ENCODE measurements around the gene SMIM7.
A peak's percentile ranks its signal among the peaks of the same experiment; 100 is the strongest.

SMIM7 gene

DNA sequence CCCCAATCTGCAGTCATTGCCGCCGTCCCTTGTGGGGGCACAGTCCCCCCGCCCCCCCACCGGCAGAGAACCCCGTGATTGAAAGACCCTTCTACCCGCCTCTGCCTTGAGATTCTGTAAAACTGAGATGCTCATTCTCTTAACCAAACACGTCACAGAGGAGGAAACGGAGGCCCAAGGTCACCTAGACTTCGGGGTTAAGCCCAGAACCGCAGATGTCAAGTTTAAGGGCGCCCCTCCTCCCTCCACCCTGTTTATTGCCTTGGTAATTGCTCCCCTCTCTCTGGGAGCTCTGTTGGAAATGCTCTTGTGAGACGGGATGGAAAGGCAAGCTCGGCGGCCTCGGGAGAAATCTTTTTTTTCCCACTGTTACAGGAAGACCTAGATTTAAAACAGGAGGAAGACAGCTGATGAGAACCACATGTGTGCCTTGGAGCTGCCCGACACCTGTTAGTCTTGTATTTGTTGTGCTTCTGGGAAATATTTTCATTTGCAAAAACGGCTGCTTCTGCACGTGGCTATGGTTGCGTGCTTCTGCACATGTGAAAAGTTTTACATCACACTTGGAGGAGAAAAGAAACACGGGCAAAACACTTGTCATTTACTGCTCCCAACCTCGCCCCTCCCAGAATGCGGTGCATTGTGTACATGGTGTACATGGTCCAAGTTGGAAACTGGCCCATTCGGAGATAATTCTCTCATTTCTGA, 30.8 kb downstream of the SMIM7 start:
- Histone ChIP-seq H4K20me1 (peaks cover 37 to 79% (median 40%) of the 10 kb centered on the region in 11 experiments), H3K36me3 (peaks cover 53 to 67% (median 61%) of the 10 kb centered on the region in 11 experiments), H3K9me3 (replicated peaks in 1 of 11) (peaks cover 8 to 24% (median 18%) of the 10 kb centered on the region in 11 experiments; a peak in 17 of 22 replicates), H3K4me2 (peak overlapping the region; percentile 82 to 97 (median 91)), H3K27ac (peak overlapping the region; percentile 72 to 96 (median 90); a peak in 21 of 22 replicates), H3K27me3 (no peaks in the 10 kb centered on the region), H3K9ac (peak overlapping the region; percentile 85 to 98 (median 97)), H3K4me3 (peak overlapping the region; percentile 79 to 100 (median 98)), H3K4me1 (peaks cover 27 to 33% (median 29%) of the 10 kb centered on the region in 10 experiments)
- TF ChIP-seq Cebpa-rat (IDR thresholded peaks at IDR 0.05) = no peak

DNA sequence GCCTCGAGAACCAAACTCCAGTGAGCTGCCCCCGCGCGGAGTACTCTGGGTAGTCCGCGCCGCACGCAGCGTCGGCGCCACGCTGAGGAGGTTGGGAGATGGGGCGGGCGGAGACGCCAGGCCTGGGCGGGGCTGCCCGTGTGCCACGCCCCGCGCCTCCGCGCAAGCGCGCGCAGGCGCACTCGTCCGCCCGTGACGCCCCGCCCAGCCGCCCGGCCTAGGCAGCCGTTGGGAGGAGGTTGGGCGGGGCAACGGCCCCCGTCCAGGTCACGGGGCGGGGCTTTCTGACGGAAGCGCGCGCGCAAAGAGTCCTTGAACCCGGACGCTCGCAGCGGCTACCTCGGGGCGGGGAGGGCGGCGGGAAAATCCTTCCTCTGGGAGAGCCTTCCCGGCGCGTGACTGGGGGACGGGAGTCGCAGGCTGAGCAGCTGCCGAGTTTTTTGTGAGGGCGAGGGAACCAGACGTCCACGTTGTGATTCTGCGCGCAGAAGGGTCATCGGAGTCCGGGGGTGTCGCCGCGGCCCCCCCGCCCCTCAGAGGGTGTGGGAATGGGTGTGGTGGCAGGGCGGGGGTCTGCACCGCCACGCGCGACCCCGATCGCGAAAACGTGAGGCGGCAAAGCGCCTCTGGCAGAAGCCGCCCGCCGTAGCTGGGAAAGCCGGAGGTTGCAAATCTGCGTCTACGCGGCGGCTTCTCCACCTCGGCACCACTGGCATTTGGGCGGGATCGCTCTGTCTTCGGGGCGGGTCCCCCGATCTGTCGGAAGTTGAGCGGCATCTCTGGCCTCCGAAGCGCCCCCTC, 31.6 kb downstream of the SMIM7 start, which contains the start of gene MED26:
TSS of gene MED26 (minus strand) at position 22 of the 801 bp plus-strand sequence. CDS start 261 bp downstream, outside the sequence.
- TF ChIP-seq Cebpa-rat (IDR thresholded peaks at IDR 0.05) = no peak
- peaks cover 8 to 24% (median 18%) of the 10 kb centered on the region in 11 experiments; a peak in 17 of 22 replicates for H3K9me3 ChIP-seq (replicated peaks in 1 of 11)
- H3K4me2 ChIP-seq = peak within 1 kb of the TSS; percentile 91 to 97 (median 96)
- H3K27ac ChIP-seq = peak within 1 kb of the TSS; percentile 82 to 96 (median 90)
- peak within 1 kb of the TSS; percentile 79 to 100 (median 98) for H3K4me3 ChIP-seq
- peaks cover 40 to 79% (median 44%) of the 10 kb centered on the region in 11 experiments for H4K20me1 ChIP-seq
- no peaks in the 10 kb centered on the region for H3K27me3 ChIP-seq
- H3K9ac ChIP-seq = peak within 1 kb of the TSS; percentile 94 to 99 (median 97)
- peaks cover 27 to 33% (median 29%) of the 10 kb centered on the region in 10 experiments for H3K4me1 ChIP-seq
- peaks cover 53 to 67% (median 61%) of the 10 kb centered on the region in 11 experiments for H3K36me3 ChIP-seq

DNA sequence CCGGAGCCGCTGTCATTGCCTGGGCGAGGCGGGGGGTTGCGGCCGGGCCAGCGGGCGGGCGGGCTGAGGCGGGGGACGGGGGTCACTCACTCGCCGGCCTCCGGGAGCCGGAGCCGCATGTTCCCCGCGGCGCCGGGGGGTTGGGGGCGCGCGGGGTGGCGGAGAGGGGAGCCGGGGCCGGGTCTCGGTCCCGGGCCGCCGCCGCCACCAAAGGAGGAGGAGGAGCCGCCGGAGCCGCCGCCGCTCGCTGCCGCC, 32.1 kb downstream of the SMIM7 start:
- TF ChIP-seq Cebpa-rat (IDR thresholded peaks at IDR 0.05) = no peak
- Histone ChIP-seq H4K20me1 (peaks cover 45 to 82% (median 49%) of the 10 kb centered on the region in 11 experiments), H3K27me3 (no peaks in the 10 kb centered on the region), H3K4me3 (peak overlapping the region; percentile 79 to 100 (median 98)), H3K27ac (peak overlapping the region; percentile 82 to 96 (median 89)), H3K9me3 (replicated peaks in 1 of 11) (peaks cover 8 to 21% (median 16%) of the 10 kb centered on the region in 11 experiments; a peak in 17 of 22 replicates), H3K4me1 (peaks cover 27 to 33% (median 29%) of the 10 kb centered on the region in 10 experiments), H3K36me3 (peaks cover 53 to 67% (median 60%) of the 10 kb centered on the region in 11 experiments), H3K4me2 (peak overlapping the region; percentile 81 to 97 (median 93)), H3K9ac (peak overlapping the region; percentile 94 to 99 (median 97))

DNA sequence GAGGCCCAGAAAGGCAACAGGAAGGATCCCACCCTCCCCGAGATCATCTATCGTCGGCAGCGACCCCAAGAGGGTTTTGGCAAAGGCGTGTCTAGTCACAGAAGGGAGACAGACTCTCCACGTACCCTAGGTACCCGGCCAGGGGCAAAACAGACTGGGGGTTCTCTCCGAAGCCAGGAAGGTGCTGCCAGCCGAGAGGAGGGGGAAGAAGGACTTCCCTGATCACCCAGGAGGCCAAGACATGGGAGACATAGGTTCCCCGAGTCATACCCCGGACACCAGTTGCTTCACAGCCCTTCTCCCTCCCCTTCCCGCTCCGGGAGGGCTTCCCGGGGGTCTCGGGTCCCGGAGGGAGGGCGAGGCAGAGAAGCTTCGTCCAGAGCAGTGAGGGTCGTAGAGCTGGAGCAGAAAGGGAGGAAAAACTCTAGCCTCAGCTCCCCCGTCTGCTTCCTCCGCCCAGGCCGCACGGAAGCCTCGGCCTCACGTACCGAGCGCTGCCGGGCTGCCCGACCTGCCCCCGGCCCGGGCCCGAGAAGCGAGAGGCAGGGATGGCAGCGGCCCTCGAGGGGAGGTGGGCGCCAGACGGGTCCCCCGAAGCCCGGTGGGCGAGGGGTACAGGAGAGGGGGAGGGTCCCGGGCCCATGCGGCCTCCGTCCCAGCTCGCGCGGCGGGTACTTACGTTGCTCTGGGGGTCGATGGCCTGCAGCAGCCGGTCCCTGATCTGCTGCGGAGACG, 32.6 kb downstream of the SMIM7 start:
- Histone ChIP-seq H3K27ac (peak overlapping the region; percentile 82 to 96 (median 89)), H3K27me3 (no peaks in the 10 kb centered on the region), H3K4me2 (peak overlapping the region; percentile 81 to 97 (median 93)), H4K20me1 (peaks cover 50 to 87% (median 54%) of the 10 kb centered on the region in 11 experiments), H3K36me3 (peaks cover 50 to 67% (median 60%) of the 10 kb centered on the region in 11 experiments), H3K4me1 (peaks cover 27 to 33% (median 29%) of the 10 kb centered on the region in 10 experiments), H3K4me3 (peak overlapping the region; percentile 79 to 100 (median 98)), H3K9ac (peak overlapping the region; percentile 94 to 99 (median 97)), H3K9me3 (replicated peaks in 1 of 11) (peaks cover 8 to 16% (median 12%) of the 10 kb centered on the region in 11 experiments; a peak in 17 of 22 replicates)
- TF ChIP-seq Cebpa-rat (IDR thresholded peaks at IDR 0.05) = no peak

DNA sequence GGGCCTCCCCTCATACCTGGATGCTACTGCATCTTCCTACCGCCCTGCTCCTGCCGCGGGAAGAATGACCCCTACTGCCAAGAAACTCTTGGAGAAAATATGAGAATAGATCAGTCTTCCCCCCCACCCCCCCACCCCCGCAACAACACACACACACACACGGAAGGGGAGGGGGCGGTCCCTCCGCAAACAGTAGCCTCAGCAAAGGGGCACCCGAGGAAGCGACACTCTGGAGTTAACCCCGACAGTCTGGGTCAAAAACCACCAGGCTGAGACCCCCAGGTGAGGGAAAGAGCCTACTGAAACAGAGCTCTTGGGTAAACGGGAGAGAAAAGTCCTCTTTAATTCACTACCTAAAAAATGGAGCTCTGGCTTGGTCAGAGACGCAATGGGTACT, 33.1 kb downstream of the SMIM7 start:
- Histone ChIP-seq H3K9me3 (replicated peaks in 1 of 11) (peaks cover 6 to 10% (median 8%) of the 10 kb centered on the region in 11 experiments; a peak in 17 of 22 replicates), H3K27me3 (no peaks in the 10 kb centered on the region), H4K20me1 (peaks cover 55 to 90% (median 60%) of the 10 kb centered on the region in 11 experiments), H3K36me3 (peaks cover 46 to 66% (median 56%) of the 10 kb centered on the region in 11 experiments), H3K27ac (peak overlapping the region; percentile 82 to 96 (median 89)), H3K9ac (peak overlapping the region; percentile 94 to 99 (median 97)), H3K4me3 (peak overlapping the region; percentile 79 to 100 (median 98)), H3K4me2 (peak overlapping the region; percentile 81 to 97 (median 93)), H3K4me1 (peaks cover 27 to 33% (median 29%) of the 10 kb centered on the region in 10 experiments)
- no peak for TF ChIP-seq Cebpa-rat (IDR thresholded peaks at IDR 0.05)

DNA sequence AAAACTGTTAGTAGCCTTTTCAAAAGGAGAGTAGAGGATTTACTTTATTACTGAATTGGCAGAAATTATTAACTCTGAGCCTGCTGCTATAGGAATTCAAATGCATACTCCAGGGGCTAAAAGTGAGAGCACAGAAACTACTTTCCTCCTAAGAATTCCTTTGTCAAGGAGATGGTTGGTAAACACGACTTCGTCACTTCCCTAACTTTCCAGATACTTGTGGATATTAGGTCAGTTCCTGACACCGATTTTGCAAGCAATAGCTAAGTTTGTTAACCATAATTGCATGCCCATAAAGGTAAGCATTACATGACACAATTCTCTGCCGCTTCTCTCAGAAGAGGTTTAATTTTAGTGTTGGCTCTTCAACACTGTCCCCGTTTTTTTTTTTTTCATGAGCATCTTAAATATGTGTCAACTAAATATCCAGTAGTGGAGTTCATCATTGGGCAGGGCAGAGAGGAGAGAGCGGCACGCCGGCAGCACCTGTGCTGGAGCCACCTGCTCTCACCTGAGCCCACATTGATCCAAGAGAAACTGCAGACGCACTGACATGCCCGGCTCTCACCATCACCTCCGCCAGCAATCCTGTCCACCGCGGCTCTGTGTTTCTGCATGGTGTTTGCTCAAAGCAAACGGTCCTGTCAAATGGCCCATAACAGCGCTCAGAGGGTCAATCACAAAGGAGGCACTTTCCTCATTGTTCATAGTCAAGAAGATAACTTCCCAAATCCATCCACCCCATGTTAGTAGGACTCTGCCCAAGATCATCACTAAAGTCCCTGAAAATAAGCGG, 34.6 kb downstream of the SMIM7 start:
- no peaks in the 10 kb centered on the region for H3K9me3 ChIP-seq (replicated peaks in 1 of 11)
- peak overlapping the region in 9 of 11 experiments; percentile 2 to 99 (median 97); a peak in 14 of 22 replicates for H3K9ac ChIP-seq
- peaks cover 32 to 66% (median 46%) of the 10 kb centered on the region in 11 experiments for H3K36me3 ChIP-seq
- TF ChIP-seq Cebpa-rat (IDR thresholded peaks at IDR 0.05) = no peak
- H3K4me3 ChIP-seq = no peak overlapping the region
- no peak overlapping the region for H3K27ac ChIP-seq
- peaks cover 29 to 37% (median 33%) of the 10 kb centered on the region in 10 experiments for H3K4me1 ChIP-seq
- no peaks in the 10 kb centered on the region for H3K27me3 ChIP-seq
- peaks cover 70 to 90% (median 74%) of the 10 kb centered on the region in 11 experiments for H4K20me1 ChIP-seq
- H3K4me2 ChIP-seq = peak overlapping the region in 9 of 11 experiments; percentile 4 to 97 (median 92); a peak in 11 of 22 replicates

DNA sequence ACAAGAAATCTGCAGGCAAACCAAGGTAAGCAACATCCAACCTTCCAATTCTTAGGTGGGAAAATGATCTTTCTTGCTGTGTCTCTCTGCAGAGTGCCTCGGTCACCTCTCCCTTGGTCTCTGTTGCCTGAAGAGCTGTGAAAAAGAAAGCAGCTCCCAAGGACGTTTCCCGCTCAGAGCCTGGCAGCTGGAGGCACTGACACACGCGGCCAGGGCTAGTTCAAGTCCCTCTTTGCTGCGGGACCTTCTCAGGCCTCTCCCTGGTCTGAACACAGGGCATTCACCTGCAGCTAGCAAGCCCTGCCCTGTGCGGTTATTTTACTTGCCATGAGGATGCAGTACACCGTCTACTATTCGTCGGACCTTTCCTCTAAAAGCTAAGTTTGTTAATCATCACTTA, 35.7 kb downstream of the SMIM7 start:
- peak overlapping the region in 4 of 11 experiments; percentile 7 to 42 (median 10); a peak in 2 of 22 replicates for H3K9ac ChIP-seq
- no peak overlapping the region for H3K4me3 ChIP-seq
- TF ChIP-seq Cebpa-rat (IDR thresholded peaks at IDR 0.05) = no peak
- H3K9me3 ChIP-seq (replicated peaks in 1 of 11) = no peaks in the 10 kb centered on the region
- no peaks in the 10 kb centered on the region for H3K27me3 ChIP-seq
- no peak overlapping the region for H3K4me2 ChIP-seq
- peaks cover 81 to 90% (median 85%) of the 10 kb centered on the region in 11 experiments for H4K20me1 ChIP-seq
- H3K27ac ChIP-seq = no peak overlapping the region
- H3K36me3 ChIP-seq = peaks cover 26 to 63% (median 42%) of the 10 kb centered on the region in 11 experiments
- peaks cover 29 to 37% (median 33%) of the 10 kb centered on the region in 10 experiments for H3K4me1 ChIP-seq

Data from BLaER1 treated with 17β-estradiol and CSF1 and Interleukin-3, amounts not matched to agents 10 nM and 100 nM (cell line).